ENCODE measurements around the gene NAT8.
"Not testable (repeated sequence)": the region's sequence is repeated elsewhere in the genome, so short reads cannot be mapped to it uniquely, and the experiment has no call there.

NAT8 gene

DNA sequence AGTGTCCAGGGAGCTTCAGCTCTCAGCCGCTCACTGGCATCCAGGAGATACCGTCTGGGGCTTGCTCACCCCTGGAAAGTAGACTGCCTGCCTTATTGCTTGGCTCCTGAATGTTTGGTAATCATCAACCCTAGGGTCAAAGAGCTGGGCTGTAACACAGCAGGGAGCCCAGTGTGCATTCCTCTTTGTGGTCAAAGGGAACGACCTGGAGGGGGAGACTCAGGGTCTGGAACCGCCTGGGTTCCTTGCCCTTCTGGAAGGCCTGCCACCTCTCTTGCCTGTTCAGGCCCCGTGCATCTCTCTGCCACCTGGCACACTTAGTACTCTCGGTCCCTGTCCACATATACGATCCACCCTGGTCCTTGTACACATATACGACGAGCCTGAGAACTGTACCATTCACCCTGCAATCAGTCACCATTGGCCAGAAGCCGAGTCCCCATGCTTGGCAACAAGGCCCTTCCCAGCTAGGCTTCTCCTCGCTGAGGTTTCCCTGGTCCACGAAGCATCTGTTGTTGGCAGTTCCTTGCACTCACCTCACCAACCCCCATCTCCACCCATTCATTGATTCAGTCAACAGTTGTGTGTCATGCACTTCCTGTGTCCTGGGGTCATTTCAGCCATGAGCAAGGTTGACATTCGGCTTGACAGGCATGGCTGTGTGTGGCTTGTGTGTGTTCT lies at the start of gene NAT8:
Gene NAT8 (minus strand): TSS at position 85 of the 681 bp plus-strand sequence. CDS start 794 bp downstream, outside the sequence.
- no peak for DNase-seq

- not testable (repeated sequence) for DNase-seq
These were observed 48.3 kb upstream of the NAT8 start for GRCh38 chr2:73690372-73691088.

DNA sequence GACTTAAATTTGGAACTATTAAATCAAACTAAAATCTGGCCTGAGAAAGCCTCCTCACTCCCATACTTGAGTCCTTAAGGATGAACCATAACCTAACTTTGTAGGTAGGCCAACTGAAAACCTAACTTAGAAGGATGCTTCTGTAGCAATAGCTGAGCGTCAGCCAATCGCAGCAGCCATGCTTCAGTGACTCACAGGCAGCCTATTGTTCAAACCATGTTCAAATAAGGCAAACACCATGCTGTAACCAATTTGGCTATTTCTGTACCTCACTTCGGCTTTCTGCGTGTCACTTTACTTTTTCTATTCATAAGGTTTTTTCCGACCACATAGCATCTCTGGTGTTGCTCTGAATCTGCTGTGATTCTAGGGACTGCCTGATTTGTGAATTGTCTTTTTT lies 46.3 kb upstream of the NAT8 start:
- not testable (repeated sequence) for DNase-seq

GRCh38 chr2:73685764-73686438 lies 43.7 kb upstream of the NAT8 start:
- DNase-seq: no peak

GRCh38 chr2:73684905-73685304 lies 42.7 kb upstream of the NAT8 start:
- DNase-seq: not testable (repeated sequence)

GRCh38 chr2:73684325-73684724 lies 42.1 kb upstream of the NAT8 start:
- not testable (repeated sequence) for DNase-seq

DNA sequence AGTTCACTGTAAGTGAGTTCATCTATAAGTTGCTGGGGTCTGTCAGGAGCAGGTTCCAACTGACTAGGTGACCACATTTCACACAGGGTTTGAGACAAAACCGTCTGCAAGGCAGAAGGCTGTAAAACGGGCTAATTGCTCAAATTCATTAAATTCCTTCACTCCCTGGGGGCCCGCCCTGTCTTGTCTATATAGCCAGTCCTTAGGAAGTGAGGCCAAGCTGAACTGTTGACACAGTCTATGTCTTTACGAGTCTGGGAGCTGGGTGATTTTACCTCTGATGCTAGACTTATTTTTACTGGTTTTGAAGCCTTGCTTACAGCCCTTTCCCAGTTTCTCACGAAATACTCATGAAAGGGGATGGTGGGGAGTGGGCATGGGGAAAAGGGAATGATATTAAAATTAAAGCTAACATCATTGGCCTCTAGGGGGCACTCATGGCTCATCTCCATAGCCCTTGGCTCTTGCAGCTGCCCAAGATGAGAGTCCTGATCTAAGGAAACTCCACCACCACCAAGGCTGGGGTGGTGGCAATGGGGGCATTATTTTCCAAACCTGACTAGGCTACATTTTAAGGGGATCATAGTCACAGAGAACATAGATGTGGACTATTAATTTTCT lies 37.8 kb upstream of the NAT8 start:
- DNase-seq: not testable (repeated sequence)

DNA sequence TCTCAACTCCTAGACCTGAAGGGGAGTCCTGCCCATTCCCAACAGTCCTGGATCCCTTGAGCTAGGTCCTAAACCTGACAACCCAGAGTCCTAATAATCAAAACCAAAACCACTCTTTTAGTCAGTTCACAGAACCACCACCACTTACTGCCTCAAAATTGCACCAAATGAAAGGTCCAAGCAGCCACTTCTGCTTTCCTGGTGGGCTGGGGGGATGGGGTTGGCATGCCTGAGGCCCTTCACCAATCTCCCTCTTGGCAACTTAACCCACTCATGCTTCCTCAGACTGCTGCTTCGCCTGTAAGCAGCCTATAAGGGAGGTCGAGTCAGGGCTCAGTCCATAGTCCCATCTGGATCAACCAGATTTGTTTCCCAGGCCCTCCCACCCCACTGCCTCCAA lies 37.0 kb upstream of the NAT8 start:
- not testable (repeated sequence) for DNase-seq

DNA sequence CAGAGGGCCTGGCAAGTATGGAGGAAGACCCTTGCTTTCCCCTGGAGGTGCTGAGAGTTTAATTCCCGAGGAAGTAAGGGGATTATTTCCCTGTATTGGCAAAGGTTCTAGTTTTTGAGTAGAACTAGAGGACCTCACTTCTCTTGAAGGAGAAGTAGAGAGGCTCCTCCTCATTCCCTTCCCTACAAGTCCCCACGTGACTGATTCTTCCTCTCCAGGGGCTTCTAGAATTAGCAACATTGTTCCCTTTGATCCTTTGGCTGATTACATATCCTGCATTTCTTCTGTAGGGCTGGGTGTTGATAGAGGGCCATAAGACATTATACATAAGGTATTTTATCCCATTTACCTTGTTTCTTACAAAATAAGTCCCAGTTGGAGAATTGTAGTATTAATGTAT lies 35.8 kb upstream of the NAT8 start:
- not testable (repeated sequence) for DNase-seq

DNA sequence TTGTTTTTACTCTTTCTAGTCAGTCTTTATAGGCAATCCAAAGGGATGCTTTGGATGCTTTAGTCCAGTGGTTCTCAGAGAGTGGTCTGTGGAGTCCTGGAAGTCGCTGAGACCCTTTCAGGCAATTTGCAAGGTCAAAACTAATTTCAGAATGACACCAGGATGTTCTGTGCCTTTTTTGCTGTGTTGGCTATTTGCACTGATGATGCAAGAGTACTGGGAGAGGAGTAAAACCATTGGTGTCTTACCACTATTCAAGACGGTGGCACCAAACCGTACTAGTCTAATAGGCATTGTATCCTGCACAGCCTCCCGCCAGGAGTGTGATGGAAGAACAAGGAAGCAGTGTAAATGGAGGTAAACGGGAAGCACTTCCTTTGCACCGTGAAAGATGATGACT lies 34.0 kb upstream of the NAT8 start:
- not testable (repeated sequence) for DNase-seq

DNA sequence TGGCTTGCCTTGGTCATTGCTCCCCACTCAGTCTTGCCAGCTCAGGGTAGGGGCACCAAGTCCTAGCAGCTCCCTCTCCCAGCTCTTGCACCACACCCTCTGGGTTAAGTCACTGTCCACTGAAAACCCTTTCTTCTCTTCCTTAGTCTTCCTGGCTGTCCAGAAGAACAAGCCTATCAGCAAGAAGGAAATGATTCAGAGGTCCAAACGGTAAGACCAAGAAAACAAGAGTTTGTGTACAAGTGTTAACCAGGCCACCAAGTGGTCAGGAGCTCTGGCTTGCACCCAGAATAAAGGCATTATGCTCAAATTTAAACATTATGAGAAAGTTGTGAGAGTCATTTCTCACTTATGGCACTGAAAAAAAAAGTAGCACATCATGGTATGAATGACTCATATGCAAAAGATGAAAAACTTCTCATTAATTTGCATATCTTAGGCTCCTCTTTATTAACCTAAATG lies 32.5 kb upstream of the NAT8 start:
- DNase-seq: not testable (repeated sequence)

- not testable (repeated sequence) for DNase-seq
These were observed 27.8 kb upstream of the NAT8 start for GRCh38 chr2:73669976-73670375.

DNA sequence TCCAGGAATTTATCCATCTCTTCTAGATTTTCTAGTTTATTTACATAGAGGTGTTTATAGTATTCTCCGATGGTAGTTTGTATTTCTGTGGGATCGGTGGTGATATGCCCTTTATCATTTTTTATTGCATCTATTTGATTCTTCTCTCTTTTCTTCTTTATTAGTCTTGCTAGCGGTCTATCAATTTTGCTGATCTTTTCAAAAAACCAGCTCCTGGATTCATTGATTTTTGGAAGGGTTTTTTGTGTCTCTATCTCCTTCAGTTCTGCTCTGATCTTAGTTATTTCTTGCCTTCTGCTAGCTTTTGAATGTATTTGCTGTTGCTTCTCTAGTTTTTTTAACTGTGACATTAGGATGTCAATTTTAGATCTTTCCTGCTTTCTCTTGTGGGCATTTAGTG lies 25.0 kb upstream of the NAT8 start:
- DNase-seq: not testable (repeated sequence)

DNA sequence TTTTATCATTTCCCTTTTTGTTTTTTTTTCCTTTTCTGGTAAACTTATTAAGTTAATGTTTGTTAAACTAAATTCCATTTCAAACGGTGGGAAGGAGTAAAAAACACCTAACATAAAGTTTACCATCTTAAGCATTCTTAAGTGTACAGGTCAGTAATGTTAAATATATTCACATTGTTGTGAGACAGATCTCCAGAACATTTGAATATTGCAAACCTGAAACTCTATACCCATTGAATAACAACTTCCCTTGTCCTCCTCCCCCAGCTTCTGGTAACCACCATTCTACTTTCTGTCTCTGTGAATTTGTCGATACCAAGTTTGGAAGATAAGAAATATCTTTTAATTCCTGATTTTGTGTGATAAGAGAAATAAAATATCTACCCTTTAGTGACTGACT lies 12.0 kb upstream of the NAT8 start:
- no peak for DNase-seq

GRCh38 chr2:73652348-73652747 lies 10.1 kb upstream of the NAT8 start:
- DNase-seq: no peak

DNA sequence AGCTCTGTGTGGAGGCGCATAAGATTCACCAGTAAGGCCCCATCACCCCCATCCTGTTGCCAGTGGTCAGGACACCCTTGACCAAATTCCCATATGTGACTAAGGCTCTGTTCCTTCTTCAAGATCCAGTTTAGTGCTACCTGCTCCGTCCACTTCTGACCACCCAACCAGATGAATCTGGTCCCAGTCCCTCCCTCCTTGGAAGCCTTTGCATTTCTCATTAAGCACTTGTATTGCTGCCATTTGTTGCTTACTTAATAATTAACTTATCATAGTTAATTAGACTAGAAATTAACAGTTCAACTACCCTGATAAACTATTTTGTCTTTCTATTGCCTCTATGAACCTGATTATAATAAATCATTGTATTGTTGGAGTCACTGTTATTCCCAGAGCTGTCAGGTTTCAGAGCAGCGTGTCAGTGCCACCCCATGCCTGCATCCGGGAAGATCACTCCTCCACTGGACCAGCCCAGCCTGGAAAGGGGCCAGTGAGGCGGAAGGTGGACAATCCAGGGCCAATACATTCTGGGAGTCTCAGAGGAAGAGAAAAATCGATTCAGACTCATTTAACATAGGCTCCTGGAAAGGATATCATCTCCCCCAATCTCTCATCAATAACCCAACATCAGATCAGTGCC lies 9.5 kb upstream of the NAT8 start:
- no peak for DNase-seq

- DNase-seq: not testable (repeated sequence)
These were observed 5.5 kb upstream of the NAT8 start for GRCh38 chr2:73647690-73648089.

GRCh38 chr2:73641767-73642062 lies 507 bp downstream of the NAT8 start:
- no peak for DNase-seq

DNA sequence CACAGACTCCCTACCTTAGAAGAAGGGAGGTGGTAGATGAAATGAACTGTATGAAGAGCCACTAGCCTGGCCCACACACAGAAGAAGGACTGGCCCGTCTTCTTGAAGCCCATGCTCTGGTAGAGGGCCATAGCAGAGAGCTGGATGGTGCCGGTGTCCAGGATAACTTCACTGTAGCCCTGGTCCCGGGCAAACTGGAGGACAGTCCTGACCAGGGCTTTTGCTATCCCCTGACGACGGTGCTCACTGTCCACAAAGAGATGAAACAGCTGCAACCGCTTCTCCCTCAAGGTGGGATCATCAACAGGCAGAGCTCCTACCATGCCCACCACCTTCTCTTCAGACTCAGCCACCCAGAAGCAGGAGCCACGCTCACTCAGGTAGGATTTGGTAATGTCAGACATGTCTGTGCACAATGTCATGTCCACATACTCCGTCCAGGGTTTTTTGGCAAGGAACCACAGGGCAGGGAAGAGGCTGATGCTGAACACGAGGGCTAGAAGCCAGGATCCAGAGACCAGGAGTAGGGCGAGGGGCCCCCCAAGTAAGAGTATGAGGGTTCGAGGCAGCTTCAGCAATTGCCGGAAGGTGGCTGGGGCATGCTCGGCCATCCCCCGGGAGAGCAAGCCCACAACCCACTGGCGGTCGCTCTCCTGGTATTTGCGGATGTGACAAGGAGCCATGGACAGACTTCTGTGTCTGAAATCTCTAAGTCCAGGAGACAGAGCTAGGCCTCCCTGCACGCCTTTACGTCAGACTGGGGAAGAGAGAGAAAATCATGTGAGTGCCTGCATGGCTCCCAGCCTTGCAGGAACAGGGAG lies 1.1 kb downstream of the NAT8 start:
- DNase-seq: no peak

DNA sequence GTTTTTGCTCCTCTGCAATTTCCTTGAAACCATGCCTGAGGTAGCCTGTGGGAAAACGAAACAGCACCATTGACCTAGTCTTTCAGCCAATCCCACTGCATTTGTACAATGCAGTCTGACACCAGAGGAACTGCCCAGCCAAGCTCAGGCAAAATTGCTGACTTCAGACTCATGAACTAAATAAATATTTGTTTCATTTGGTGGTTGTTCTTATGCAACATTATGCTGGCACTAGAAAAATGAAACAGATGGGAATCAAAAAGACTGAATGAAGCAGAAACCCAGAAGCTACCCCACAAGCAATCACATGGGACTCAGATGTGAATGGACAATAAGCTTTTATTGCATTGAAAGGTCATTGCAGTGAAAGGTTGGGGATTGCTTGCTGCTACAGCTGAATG lies 1.7 kb downstream of the NAT8 start:
- DNase-seq: no peak

DNA sequence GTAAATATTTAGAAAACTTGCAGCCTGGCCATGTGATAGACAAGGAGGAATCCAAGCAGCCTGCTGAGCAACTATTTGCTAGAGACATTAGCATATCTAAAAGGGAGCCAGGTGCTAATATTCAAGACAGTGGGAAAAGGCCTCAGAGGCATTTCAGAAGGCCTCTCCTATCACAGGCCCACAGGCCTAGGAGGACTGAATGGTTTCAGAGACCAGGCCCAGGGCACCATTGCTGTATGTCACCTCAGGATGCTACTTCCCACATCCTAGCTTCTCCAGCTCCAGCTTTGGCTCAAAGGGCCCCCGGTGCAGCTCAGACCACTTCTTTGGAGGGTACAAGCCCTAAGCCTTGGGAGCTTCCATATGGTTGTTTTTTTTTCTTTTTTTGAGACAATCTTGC lies 3.8 kb downstream of the NAT8 start:
- no peak for DNase-seq

DNA sequence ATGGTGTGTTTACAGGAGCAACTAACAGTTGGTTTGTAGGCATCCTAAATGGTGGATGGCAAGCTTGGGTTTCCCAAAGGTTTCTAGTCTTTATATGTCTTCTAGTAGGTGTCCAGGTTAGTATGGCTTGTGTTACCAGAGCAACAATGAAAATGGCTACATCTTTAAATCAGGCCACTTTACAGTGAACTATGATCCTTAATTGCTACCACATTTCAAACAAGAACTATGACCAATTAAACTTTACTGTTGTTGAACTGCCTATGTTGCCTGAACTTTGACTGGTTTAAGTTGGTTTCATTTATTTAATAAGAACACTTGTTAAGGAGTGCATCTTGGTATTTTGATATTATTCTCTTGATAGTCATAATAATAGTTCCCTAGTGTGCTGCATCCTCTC lies 5.2 kb downstream of the NAT8 start:
- DNase-seq: not testable (repeated sequence)
